ENCODE data around the gene CSTPP1. TPM values are rescaled to one million over a fixed set of nuclear protein-coding genes. Genes with fewer than 3 reads are reported as not detected.
A peak's percentile ranks its signal among the peaks of the same experiment; 100 is the strongest.

CSTPP1 gene, protein sequence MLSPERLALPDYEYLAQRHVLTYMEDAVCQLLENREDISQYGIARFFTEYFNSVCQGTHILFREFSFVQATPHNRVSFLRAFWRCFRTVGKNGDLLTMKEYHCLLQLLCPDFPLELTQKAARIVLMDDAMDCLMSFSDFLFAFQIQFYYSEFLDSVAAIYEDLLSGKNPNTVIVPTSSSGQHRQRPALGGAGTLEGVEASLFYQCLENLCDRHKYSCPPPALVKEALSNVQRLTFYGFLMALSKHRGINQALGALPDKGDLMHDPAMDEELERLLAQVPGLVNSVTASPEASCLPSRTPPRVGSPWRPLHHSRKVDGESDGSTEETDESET
- total RNA-seq, result 23.3 and 34.3 TPM in 2 replicates

DNA sequence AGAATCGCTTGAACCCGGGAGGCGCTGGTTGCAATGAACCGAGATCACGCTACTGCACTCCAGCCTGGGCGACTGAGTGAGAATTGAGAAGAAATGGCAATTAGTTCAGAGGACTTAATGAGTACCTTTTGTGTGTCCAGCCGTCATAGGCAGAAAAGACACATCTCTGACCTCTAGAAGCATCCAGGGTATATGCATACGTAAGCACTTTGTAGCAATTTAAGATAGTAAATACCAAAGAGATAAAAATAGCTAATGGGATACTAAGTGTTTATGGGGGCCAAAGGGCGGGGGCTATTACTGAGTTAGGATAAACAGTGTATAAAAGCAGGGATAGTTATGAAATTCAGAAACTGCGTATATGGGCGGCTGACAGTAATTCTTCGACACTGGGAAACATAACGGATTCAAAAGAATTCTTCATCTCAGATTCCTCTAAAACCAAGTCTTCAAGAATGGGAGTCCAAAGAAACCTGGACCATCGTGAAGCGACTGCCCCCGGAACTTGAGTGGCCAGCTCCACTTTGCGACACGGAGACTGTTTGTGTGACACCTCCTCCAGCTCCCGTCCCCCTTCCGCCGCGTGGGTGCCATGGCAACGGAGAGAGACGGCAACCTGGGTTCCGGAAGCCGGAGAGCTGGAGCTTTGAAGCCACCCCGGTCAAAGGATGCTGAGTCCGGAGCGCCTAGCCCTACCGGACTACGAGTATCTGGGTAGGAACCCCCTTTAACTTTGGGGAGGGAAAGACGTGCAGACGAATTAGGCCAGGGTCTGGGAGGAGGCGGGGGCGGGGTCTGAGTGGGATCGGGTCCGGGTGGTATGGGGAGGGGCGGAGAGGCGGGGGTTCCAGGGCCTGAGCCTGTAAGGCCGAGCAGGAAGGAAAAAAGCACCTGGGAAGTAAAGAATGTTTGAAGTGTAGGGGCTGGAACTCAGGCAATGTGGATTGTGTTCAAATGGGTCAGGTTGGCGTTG is at the start of gene CSTPP1:
Gene CSTPP1, plus strand, starts transcription at position 624 of the 973 bp plus-strand sequence. Its CDS starts 45 bp downstream, at position 669.
- peak; percentile 77 for DNase-seq (ENCODE audit: low read depth)

DNA sequence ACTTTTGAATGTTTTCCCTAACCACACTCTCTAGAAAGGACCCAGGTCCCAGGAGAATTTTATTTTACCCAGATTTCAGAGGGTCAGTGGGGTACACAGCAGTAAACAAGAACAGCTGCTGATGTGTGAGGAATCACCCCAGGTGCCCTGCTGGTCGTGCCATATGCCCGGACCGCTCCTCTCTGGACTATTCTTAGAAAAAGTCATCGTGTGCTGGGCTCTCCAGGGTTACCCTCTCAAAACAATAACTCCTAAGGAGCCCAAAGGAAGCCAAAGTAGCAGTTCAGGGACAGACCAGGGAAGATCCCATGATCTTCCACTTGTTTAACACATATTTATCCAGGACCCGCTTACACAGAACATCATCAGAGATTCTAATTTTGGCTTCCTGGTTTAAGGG is 47.9 kb upstream of the CSTPP1 start:
- no peak for DNase-seq (ENCODE audit: low read depth)

DNA sequence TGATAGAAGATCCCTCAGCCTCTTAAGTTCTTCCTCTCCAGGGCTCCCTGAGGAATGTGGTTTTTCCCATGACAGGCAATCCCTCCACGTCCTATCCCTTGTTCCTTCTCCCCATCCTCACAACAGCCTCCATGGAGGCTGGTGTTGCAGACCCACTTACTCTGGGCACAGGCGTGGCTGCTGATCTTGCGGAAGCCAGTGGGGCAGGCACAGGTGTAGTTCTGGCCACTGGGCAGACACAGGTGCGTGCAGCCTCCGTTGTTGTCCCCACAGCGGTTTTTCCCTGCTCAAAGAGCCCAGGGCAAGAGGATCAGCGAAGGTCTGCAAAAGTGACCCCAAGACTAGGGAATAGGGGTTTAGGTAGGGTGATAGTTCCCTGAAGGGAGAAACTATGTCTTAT is 47.3 kb upstream of the CSTPP1 start:
- DNase-seq (ENCODE audit: low read depth), result no peak

DNA sequence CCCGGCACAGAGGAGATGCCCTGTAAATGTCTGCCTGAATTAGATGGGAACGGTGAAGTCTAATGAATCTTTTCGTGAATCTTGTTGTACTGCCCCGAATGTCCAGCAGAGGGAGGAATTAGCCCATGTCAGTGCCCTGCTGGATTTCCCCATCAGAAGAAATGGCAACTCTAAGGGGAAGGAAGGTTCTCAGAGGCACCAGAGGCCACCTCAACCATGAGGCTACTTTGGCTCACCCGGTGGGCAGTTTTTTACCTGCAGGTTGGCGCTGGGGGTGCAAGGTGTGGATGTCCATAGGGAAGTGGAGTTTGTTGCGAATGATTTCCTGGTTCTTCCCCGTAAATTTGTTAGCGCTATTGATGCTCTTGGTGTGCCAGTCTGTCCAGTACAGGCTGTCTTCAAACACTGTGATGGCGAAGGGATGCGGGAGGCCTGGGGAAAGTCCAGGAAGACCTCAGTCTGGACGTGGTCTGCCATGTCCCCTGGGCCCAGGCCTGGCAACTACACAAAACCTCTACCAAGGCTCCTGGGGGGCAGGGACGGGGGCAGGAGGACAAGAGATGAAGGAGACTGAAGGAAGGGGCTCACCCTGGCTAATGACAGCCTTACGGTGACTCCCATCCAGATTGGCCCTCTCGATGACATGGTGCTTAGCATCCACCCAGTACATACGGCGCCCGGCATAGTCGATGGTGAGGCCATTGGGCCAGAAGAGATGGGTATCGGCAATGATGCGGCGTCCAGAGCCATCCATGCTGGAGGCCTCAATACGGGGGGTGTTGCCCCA is 46.7 kb upstream of the CSTPP1 start:
- peak; percentile 57 for DNase-seq (ENCODE audit: low read depth)

DNA sequence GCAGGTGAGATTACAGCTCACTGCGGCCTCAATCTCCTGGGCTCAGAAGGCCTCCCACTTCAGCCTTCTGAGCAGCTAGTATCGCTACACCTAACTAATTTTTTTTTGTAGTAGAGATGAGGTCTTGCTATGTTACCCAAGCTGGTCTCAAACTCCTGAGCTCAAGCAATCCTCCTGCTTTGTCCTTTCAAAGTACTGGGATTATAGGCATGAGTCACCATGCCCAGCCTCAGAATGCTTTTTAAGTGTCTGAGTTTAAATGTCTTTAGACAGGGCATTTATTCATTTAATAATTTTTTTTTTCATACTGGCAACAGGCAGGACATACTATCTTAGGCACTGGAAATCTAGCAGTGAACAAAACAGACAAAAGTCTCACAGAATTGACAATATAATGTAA is 45.9 kb upstream of the CSTPP1 start:
- DNase-seq (ENCODE audit: low read depth), result peak; percentile 21

DNA sequence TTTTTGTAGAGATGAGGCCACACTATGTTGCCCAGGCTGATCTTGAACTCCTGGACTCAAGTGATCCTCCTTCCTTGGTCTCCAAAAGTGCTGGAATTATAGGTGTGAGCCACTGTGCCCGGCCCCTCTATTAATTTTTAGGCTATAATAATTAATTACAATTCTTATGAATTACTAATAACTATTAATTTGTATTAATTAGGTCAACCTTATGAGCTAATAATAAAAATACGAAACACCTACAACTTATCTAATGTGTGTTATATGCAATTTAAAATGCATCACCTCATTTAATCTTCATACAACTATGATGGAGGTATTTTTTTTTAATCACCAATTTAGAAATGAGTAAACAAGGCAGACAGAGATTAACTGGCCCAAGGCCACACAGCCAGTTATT is 44.5 kb upstream of the CSTPP1 start:
- no peak for DNase-seq (ENCODE audit: low read depth)

DNA sequence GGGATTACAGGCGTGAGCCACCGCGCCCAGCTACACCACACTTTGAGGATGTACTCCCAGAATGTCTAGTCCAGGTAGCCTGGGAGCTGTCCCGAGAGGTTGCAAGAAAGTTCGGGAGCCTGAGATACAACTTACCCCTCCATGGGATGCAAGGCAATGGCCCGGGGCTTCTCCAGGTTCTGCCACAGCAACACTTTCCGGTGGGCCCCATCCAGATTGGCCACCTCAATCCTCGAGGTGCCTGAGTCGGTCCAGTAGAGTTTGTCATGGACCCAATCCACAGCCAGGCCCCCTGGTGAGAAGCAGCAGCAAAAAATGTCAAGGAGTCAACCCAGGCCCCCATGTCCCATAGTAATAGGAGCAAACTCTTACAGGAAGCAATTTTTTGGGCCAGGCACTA is 43.7 kb upstream of the CSTPP1 start:
- DNase-seq (ENCODE audit: low read depth), result no peak

DNA sequence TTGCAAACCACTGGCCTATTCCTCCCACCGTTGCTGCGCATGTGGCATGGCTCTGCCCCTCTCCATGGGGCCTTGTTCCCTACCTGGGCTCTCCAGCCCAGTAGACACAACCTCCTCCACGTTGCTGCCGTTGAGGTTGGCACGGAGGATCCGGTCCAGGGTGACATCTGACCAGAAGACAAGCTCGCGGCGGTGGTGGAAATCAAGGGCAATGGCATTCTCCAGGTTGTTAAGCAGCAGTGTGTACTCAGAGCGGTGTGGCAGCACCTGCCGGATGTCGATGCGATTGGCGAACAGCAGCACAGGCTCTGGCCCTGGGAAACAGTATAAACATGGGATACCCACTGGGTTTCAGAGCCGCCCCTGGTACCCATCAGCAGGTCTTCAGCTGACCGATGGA is 42.1 kb upstream of the CSTPP1 start:
- no peak for DNase-seq (ENCODE audit: low read depth)

DNA sequence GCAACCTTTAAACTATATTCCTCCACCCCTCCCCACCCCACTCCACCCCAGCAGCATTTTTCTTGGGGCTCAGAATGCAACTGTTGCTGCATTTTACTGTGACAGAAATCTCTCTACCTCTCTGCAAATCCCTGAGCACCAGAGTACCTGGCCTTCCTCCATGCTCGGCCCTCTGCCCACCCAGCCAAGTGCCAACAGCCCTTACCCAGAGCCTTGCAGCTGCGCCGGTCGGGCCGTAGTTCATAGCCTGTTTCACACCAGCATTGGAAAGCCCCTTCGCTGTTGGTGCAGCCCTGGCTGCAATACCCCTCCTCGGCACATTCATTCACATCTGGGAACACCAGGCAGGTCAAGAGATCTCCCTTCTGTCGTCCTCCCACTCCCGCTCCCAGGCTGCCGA is 41.6 kb upstream of the CSTPP1 start:
- no peak for DNase-seq (ENCODE audit: low read depth)

DNA sequence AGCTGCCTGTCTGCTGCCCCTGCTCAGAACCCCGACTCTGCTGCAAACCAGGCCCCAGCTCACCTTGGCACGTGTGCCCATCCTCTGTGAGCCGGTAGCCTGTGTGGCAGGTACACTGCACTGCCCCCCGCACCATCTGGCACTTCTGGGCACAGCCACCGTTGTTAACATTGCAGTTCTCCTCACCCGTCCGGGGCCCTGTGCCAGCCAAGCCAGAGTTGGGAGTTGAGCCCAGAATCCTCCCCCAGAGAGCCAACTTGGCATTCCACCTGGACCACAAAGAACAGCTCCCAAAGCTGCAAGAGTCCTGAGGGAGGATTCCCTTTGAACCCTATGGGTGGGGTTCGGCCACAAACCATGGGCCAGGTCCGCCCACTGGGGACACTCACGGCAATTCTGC is 40.7 kb upstream of the CSTPP1 start:
- DNase-seq (ENCODE audit: low read depth), result no peak

DNA sequence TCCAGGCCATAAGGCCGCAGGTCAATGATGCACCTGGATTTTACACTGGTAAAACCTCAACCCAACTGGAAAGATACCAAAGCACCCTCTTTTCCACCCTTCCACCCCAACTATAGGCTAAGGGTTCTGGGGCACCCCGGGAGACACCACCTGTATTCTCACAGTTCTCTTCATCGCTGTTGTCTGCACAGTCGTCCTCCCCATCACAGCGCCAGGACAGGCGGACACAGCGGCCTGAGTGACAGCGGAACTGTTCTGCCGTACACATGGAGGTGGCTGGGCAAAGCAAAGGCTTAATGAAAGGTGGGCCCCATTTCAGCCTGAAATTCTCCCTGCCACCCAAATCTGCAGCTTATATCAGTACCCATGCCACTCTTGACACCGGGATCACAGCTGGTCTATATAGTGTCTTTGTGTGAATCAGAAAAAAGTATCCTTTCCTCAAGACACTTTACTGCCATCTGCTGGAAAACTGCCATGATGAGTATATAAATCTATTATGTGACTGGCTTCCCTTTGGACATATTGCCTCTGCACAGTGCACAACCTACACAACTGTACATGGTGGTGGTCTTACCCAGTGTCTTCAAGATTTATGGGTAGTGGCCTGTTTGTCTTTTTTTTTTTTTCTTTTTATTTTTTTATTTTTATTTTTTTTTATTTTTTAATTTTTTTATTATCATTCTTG is 39.7 kb upstream of the CSTPP1 start:
- DNase-seq (ENCODE audit: low read depth), result peak; percentile 47

DNA sequence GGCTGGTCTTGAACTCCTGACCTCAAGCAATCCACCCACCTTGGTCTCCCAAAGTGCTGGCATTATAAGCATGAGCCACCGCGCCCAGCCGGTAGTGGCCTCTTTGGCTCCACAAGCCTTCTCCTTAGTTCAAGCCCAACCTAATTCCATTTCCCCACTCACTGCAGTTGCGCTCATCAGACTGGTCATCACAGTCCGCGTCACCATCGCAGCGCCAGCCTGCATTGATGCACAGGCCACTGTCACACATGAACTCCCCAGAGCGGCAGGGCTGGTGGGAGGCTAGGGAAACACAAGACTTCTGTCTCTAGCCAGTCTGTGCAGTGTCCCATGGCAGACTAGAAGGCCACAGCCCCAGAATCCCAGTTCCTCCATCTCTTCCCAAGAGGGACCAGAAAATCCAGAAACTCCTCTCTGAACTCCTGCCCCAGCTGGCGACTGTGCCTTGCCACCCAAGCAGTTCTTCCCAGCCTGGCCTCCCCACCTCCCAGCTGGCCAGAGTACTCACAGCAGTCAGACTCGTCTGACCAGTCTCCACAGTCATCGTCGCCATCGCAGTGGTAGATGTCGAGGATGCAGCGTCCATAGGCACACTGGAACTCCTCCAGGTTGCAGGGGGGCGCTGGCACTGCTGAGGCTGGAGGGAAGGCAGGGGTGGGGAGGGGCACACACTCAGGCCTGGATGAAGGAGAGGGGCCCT is 38.0 kb upstream of the CSTPP1 start:
- no peak for DNase-seq (ENCODE audit: low read depth)

DNA sequence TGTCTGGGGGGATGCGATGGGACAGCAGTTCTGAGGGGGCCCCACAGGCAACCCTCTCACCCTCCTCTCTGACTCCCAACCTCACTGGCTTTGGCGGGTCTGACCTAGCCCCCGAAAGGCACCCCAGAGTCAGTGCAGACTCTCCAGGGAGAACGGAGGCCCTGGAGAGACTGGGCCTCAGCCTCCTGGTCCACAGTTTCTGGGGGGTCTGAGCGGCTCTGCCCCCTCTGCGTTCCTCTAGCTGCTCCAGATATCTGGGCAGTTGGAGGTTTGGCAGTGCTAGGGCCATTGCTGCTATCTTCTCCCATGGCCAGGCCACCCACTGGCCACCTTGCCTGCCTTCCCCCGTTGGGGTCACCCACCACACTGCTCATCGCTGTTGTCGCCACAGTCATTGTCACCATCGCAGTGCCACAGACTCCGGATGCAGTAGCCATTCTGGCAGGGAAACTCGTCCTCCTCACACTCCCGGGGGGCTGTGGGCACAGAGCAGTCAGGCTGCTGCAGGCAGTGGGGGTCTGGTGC is 37.0 kb upstream of the CSTPP1 start:
- DNase-seq (ENCODE audit: low read depth), result no peak

DNA sequence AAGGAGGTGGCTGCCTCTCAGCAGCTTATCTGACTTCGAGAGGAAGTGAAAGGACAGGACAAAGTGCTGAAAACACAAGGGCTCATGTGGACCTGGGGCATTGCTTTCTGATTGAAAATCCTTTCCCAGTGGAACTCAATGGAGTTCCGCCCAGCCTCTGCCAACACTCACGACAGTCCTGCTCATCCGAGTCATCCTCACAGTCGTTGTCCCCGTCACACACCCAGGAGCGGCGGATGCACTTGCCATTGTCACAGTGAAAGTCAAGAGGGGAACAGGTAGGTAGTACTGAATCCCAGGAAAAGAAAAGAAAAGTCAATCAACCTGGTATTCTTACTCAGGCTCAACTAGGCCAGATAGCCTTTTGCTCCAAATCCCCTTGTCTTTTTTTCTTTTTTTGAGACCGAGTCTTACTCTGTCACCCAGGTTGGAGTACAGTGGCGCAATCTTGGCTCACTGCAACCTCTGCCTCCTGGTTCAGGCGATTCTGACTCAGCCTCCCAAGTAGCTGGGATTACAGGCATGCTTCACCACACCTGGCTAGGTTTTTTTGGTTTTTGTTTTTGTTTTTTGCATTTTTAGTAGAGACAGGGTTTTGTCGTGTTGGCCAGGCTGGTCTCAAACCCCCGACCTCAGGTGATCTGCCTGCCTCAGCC is 36.3 kb upstream of the CSTPP1 start:
- DNase-seq (ENCODE audit: low read depth), result peak; percentile 69

DNA sequence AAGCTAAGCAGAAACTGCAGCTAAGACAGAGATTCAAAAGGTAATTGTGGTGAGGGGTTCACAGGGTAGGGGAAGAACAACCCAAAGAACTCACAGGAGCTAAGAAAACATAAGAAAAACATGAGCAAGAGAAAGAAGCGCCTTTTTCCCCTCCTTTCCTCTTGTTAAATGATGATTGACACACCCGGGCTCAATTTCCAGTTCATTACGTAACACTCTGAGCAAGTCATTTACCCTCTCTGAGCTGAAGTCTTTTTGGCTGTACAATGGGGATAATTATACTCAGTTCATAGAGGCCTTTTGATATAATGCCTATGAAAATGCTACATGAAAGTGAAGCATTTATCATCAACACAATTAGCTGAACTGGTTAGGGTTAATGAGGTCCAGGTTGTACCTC is 35.4 kb upstream of the CSTPP1 start:
- DNase-seq (ENCODE audit: low read depth), result no peak

DNA sequence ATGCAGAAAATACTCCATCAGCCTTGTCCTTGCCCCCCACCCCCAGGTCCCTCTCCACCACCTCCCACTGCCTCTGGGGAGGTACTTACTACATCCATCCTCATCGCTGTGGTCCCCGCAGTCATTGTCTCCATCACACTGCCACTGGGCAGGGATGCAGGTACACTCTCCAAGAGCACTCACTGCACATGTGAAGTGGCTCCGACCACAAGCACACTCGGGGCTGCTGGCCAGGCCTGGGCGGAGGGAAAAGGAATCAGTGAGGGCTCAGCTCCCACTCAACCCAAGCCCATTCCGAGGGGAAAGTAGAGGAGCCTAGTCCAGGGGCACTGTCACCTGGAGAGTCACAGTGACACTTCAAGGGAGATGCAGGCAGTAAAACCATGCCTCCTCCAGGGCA is 33.9 kb upstream of the CSTPP1 start:
- no peak for DNase-seq (ENCODE audit: low read depth)

DNA sequence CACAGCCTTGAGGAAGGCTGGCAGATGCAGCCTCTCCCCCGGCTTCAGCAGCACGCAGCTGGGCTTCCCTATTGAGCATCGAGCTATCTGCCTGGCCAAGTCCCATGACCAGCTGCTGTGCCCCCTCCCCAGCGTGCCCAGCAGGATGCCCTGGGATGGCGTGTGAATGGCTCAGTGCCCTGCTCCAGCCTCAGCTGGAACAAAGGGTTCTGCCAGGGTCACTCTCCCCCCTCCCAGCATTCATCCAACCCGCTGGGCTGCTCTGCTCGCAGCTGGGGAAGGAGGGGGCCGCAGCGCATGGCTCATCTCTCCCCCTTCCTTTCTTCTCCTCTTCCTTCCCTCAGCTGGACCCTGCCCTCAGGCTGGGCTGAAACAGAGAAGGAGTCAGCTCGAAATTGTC is 32.7 kb upstream of the CSTPP1 start:
- DNase-seq (ENCODE audit: low read depth), result no peak

DNA sequence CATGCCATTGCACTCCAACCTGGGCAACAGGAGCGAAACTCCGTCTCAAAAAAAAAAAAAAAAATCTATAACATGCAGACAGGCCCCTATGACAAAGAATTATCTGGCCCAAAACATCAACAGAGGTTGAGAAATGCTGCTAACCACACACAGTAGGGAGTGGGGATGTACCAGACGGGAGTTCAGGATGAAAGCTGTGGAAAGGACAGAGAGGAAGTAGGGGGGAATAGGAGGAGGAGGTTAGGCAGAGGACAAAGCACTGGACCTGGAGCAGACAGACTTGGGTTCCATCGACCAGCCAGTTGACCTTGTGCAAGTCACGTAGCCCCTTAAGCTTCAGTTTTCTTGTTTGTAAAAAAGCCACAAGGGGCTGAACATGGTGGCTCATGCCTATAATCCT is 30.8 kb upstream of the CSTPP1 start:
- no peak for DNase-seq (ENCODE audit: low read depth)

DNA sequence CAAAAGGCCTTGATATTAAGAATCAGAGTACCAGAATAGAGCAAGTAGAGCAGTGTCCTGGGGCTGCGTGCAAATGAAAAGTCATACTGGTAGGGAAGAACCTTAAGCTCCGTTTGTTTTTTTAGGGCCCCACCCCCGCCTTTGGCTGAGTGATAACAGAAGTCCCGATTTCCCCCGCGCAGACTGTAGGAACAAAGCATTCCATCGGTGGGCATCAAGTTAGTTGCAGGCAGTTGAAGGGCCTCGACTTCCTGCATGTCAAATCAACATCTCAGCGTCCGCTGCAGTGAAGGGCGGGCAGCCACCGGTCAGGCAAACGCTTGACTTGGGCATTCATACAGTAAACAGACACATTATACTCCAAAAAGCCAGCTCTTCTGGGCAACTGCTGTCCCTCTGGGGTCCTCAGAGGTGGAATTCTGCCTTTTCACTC is 29.9 kb upstream of the CSTPP1 start:
- no peak for DNase-seq (ENCODE audit: low read depth)

DNA sequence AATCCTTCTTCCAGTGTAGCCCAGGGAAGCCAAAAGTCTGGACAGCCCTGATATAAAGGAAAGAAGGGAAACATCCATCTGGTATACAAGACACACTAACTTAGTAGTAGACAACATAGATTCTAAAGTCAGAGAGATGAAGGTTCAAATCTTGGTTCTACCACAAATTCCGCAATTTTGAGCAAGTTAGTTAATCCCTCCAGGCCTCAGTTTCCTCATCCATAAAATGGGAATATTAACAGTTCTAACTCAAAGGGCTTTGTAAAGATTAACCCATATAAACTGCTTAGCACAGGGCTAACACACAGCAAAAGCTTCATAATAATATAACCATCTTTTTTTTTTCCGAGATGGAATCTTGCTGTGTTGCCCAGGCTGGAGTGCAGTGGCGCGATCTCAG is 29.0 kb upstream of the CSTPP1 start:
- no peak for DNase-seq (ENCODE audit: low read depth)

All from renal cortical epithelial cell (primary cell).